Forelimb muscle (tissue), 1 donor: ENCODE measurements around the gene RNF152. TPM values are rescaled to one million over a fixed set of nuclear protein-coding genes. Genes with fewer than 3 reads are reported as not detected.

Source experiments
- DNase-seq: peaks from one replicate; pipeline ENCODE4 v3.0.0-alpha.2; 2013; ENCODE audit warnings: low read depth
- polyA plus RNA-seq: library from polyadenylated mRNA; unstranded; fragments of 120-200 nt; gene quantifications from one replicate; pipeline ENCODE4 v1.2.1, GENCODE V29; 2013; ENCODE audit not compliant: insufficient read length

Gene RNF152, protein sequence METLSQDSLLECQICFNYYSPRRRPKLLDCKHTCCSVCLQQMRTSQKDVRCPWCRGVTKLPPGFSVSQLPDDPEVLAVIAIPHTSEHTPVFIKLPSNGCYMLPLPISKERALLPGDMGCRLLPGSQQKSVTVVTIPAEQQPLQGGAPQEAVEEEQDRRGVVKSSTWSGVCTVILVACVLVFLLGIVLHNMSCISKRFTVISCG
- polyA plus RNA-seq = 5.2 TPM

DNA sequence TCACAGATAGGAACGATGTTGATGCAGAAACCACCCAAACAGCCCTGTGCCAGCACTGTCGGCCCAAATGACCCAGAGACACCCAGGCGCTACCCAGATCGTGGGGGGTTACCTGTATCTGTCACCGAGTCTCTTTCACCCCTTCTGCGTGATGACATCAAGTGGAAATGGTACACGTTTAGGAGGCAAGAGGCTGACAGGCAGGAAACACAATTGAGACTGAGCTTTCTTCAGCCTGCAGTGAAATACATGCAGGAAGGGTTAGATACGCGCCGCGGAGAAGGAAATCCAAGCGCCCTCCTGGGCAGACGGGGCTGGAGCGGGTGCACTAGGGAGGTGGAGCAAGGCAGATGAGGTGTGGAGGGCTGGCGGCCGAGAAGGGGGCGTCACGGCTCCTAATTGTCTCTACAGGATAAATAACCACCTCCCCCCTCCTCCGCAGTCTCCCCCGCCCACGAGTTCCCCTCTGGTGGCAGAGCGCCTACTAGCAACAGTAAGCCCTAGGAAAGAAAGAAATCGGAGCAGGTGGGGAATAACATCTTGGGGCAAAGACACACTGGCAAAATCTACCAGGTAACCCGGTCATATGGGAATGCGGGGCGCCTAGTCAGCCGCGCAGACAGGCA lies at the start of gene RNF152:
RNF152 (minus strand) TSS at position 325 of the 626 bp plus-strand sequence. CDS start 76,544 bp downstream, outside the sequence.
- DNase-seq = no peak

DNA sequence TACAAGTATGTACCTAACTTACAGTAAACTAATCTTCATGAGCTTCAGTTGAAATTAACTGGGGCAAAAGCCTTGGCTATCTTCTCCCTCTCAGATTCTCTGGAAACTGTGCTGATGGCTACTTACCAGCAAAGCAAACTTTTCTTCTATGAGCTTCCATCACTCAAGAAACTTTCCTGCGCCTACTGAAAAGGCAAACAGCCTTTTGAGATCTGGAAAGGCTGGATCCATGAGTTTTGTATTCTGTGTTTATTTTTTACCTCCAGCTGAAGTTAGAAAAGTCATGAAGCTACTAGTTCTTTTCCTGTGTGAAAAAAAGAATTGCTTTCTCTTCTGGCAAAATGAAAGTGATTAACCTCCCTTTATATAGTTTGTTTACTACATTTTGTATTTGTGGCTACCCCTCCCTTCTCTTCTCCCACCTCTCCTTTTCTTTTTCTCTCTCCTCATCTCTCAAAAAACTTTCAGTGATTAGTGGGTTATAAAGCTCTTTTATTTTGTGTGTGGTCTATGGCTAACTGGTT lies 49.2 kb upstream of the RNF152 start:
- DNase-seq = no peak

DNA sequence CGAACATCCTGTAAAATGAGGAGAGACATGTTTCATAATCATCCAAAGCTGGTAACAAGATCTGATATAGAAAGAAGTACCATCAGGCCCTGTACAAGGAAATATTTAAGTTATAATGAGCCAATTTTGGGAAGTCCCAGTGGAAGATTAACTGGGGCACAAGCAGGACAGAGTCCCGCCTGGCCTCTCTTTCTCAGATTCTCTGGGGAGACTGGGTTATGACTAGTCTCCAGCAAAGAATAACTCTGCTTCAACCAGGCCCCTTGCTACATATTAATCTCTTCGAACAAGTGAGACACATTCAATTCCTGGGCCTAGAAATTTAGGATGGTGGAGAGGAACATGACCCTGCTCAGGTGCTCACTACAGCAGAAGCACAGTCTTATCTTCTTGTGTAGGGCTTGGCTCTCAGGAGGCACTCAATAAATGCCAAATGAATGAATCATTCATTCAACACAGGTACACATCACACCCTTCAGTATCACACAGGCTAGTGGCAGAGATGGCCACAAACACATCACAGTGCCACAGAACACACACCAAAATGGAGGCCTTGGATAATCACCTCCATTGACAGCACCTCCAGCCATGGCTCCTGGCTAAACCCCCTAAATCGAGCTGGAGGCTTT lies 46.4 kb upstream of the RNF152 start:
- DNase-seq = no peak

DNA sequence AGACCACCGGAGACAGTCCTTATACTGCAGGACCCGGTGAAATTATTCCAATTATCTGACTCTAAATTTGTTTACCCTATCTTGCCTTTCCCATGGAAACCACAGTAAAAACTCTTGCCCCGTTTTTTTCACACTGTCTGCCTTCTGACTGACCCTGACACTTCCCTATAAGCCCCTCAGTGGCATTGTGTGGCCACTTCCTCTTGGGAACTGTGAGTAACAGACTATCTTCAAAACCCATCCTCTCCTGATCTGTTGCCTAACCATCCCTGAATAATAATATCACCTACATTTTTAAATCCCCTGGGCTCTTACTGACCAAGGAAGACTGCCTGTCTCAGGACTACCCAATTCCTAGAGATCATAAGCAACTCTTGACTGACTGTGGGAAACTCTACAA lies 42.6 kb upstream of the RNF152 start:
- DNase-seq = no peak

DNA sequence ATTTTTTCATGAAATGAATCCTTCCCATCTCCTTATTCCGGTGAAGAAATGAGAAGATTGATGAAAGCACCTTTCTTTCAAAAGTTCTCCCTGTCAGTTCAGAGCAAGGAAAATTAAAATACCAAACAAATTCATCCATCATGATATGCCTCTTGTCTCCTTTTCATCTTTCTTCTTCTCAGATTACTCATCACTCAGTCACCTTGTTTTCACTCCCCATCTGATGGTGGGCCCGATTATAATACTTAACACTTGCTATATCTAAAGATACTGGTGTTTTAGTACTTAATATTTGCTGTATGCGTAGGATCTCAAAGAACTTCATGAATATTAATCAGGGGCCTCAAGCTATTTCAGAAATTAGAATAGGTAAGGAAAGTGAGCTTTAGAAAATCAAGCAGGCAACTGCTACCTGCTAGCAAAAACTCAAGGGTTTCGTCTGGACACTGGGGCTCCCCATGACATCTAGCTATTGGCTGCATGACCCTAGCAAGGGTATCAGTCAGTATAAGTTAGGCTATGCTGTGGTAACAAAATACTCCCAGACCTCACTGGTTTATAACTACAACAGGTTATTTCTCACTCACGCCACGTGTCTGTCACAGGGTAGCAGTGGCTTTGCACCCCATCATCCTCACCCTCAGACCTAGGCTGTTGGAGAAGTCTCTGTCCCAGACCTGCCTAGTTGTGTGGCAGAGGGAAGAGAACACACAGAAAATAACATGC lies 39.0 kb upstream of the RNF152 start:
- DNase-seq = no peak

DNA sequence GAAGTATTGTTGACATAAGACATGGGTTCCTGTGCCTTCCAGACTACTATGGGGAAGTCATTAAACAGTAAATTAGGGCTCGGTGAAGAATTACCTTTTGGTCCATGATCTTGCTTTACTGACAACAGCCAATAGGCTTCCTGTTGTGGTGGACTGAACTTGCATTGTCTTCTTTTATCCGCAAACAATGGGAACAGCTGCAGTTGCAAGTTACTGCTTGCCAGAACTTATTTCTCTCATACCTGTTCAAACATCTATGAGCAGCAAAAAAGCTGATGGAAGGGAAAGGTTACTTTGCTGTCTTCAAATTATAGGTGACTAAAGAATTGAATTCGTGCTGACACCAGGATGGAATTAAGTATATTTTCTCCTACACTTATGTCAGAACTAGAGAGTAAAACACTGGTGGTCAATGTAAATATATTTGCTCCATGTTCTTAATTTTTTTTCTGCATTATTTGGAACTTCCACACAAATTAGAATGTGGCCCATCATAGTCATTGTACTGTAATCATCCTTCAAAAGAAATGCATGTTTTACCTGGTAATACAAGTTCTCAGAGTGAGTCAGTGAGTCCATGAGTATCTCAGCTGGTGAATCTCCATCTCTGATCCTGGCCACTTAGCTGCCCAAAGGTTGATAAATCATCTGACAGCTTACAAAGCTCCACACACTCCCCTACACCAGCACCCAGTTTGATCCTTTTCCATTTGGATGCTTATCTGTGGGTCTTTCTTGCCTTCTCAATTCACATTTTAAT lies 37.3 kb upstream of the RNF152 start:
- DNase-seq = no peak

DNA sequence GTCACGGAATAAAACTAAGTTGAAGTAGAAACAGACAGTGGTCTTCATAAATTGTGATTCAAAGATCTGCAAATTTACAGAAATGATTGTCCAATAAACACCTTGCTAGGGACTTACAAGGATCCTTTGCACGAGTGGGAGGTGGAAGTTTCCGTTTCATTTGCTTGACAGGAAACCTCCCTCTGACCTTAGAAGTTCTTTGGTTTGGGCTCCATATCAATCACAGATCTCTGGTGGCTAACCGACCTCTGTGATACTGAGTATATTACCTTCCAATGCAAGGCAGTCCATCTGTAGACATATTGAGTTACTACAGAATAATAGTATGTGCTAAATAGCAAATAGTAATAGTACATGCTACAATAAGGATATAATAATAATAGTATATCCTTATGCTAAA lies 33.7 kb upstream of the RNF152 start:
- no peak for DNase-seq

DNA sequence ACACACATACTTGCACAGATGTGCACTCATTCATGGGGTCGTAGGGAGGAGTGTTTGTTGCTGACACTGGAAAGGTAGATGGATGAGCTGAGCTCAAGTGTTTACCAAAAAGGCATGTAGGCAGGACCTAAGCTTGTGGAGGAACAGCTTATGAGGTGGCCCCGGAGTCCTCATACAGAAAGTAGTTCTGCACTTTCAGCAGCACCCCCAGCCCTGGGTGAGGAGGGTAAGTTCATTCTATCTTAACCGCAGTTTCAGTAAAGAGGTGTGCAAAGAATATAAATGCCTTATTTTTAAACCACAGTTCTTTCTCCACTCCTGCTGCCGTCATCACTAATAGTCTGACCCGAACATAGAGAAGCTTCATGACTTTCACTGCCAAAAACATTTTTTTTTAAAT lies 31.7 kb upstream of the RNF152 start:
- DNase-seq = no peak

DNA sequence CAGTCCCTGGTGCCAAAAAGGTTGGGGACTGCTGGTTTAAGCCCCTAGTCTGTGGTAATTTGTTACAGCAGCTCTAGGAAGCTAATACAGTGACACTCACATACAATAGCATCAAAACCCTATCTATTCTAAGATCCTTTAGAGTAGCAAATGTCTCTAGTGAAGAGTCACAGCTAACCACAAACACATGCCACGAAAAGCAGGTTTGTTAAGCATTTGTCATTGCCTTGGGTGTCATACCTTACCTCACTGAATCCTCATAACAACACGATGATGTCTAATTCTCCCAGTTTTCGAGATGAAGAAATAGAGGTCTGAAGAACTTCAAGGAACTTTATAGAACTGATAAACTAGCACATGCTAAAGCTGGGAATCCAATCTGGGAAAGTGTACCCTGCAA lies 29.6 kb upstream of the RNF152 start:
- DNase-seq = no peak

DNA sequence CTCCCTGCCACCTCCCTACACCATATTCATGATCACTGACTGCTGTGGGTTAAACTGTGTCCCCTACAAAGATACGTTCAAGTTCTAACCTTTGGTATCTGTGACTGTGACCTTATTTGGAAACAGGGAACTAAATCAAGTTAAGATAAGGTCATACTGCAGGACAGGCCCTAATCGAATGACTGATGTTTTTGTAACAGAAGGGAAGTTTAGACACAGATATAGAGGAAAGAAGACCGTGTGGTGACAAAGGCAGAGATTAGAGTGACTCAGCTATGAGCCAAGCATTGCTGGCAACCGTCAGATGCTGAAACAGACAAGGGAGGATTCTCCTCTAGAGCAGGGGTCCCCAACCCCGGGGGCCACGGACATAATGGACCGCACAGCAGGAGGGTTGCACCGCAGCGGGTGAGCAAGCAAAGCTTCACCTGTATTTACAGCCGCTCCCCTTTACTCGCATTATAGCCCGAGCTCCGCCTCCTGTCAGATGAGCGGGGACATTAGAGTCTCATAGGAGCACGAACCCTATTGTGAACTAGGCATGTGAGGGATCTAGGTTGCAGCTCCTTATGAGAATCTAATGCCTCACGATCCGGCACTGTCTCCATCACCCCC lies 28.9 kb upstream of the RNF152 start:
- no peak for DNase-seq

DNA sequence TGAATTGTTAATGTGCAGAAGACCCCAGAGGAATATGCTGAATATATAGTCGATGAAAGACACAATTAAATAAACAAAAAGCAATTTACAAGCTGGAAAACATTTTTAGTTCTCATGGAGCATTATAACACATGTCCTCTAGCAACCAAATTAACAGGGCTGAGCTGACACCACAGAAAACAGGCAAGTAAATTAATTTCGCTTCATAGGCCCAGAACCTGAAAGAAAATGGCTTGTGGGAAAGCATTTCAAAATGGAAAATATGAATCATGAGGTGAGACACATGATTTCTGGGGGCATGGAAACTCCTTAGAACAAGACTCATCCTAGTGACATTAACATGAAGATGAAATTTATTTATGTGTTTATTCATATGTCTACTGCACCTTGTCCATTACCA lies 25.0 kb upstream of the RNF152 start:
- no peak for DNase-seq

DNA sequence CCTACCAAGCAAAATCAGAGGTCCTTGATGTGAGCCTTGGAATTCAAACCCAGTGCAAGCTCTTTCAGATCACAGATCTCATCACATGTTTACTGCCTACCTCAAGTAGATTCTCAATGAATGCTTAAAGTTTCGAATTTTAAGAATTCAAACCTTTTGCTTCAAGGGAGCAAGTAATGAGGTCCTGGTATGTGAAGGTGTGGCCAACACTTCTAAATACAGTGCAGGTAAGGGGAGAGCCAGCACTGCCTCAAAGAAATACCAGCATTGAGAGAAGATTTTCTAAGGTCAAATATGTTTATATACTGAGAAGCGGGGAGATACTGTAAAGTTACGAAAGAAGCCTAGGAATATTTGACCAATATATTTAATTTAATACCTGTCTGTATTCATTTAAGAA lies 19.7 kb upstream of the RNF152 start:
- no peak for DNase-seq

DNA sequence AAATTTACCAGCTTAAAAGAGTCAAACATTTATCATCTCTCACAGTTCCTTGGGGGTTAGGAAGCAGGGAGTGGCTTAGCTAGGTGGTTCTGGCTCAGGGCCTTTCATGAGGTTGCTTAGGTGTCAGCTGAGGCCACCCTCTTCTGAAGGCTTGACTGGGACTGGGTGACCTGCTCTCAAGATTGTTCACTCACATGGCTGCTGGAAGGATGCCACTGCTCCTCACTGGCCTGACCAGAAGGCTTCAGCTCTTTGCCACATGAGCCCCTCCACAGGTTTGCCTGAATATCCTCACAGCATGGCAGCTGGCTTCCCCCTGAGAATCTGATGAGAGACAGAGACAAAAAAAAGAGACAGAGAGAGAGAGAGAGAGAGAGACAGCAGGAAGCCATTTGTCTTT lies 17.3 kb upstream of the RNF152 start:
- DNase-seq = no peak

DNA sequence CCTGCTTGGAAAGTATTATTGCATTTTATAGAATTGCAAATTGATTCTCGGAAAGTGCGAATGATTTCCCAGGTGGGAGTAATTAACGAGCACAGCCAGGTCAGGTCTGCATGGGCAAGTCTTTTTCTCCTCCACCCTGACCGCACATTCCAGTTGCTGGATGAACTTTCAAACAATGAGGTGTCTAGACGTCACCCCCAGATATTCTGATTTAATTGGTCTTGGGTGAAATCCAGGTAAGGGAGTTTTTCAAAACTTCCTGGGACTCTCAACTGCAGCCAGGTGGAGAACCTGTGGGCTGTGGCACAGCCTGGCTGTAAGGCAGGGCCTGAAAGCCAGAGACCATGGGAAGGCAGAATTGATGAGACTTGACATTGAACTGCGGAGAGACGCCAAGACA lies 15.9 kb upstream of the RNF152 start:
- no peak for DNase-seq

DNA sequence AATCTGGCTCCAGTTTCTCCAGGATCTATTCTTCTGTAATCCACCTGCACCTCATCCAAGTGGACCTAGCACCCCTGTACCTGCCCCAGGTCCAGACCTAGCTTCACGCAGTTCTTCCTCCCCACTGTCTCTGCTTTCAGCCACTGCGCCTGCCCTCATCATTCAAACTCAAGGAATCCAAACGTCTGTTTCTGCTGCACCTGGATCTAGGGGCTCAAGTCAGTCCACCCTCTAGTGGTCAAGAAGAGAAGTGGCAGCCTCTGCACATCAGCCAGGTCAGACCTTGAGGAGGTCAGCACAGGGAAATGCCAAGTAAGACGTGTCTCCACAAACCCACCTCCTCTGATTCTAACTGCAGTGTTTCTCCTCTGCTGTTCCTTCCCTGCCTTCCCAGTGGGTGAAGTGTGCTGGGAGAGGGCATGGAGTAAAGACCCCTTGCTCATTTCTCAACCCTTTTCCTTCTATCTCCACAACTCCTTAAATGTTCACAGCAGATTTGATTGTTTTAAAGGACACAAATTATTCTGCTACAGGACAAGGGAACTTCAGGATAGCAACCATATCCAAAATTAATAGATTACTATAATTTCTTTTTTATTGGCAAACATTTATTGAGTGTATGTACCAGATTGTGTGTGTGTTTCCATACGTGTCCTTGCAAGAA lies 8.6 kb upstream of the RNF152 start:
- no peak for DNase-seq

DNA sequence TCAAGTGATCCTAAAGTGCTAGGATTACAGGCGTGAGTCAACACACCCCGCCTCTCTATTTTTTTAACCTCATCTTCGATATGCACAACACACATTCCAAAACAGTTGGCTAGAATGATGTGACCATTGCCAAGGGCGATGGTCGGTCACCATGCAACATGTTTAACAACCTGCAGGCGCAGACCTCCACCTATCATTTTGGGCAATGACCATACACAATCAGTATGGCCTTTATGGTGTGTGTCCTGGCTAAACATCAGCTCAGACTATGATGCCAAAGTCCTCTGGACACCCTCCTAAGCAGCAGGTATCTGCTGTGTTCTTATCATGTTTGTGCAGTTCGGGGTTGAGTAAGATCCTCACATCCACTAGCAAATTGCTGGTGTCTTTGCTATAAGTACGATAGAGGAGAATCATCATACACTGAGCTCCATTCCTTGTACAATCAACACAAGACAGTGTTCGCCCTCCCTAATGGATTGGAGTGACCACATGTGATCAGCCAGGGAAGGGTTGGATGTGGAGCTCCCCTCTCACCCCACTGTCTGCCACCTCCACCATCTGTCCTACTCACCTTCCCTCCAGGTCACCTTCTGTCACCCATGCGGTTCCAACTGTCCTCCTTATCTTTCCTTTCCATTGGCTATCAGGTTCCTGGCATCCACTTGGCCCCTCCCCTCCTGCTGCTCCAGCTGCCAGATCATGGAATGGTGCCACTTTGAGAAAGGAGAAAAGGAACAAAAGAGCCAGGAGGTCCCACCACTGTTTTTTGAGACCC lies 7.9 kb upstream of the RNF152 start:
- DNase-seq = no peak

DNA sequence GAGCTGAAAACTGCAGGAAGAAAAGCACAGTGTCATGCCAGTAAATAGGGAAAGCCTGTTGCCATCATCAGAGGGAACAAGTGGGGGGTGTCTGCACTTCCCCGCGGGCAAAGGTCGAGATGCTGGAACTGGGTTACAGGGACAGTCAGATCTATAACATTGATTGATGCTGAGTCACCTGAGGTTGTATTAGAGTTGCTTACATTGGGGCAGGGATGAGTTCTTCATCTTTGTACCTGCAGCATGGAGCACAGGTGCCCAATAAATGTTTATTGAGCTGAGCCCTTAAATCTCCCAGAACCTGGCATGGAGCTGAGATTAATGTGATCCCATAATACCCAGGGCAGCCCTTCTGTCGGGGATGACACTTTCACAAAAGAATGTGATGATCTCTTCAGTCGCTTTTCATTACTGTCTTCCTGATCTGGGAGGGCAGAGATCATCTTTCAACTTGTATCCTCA lies 5.9 kb upstream of the RNF152 start:
- DNase-seq = no peak

DNA sequence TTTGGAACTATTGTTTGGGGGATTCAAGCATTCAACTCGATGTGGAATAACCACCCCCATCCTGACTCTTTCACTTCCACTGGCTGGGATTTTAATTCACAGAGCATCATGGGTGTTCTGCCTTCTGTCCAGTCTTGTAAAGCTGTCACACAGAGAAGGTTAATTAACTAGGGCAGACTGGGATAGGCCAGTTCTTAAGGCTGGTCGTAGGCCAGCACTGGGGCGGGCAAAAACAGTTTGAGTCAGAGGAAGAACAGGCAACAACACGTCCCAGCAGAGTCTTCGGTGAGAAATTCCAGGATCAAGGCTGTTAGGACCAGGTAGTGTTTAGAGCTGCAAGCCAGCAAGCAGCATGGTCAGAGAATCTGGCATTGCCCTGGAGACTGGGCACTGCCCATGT lies 4.0 kb upstream of the RNF152 start:
- no peak for DNase-seq

DNA sequence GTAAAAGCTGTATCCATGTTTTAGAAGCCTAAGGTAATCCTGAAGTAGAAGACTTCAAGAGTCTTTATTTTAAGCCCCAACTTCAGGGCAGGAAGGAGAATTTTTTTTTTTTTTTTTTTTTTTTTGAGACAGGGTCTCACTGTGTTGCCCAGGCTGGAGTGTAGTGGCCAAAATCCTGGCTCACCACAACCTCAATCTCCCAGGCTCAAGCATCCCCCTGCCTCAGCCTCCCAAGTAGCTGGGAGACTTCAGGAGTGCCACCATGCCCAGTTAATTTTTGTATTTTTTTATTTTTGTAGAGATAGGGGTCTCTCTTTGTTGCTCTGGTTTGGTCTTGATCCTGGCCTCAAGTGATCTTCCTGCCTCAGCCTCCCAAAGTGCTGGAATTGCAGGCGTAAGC lies 3.3 kb upstream of the RNF152 start:
- DNase-seq = no peak
